ENCODE results near the gene XKR8. TPM values are rescaled to one million over a fixed set of nuclear protein-coding genes. Genes with fewer than 3 reads are reported as not detected.

XKR8 gene
- total and polyA plus RNA-seq, 3 experiments from 2014 or later = 7.3 to 23.3 (median 8.9) TPM

DNA sequence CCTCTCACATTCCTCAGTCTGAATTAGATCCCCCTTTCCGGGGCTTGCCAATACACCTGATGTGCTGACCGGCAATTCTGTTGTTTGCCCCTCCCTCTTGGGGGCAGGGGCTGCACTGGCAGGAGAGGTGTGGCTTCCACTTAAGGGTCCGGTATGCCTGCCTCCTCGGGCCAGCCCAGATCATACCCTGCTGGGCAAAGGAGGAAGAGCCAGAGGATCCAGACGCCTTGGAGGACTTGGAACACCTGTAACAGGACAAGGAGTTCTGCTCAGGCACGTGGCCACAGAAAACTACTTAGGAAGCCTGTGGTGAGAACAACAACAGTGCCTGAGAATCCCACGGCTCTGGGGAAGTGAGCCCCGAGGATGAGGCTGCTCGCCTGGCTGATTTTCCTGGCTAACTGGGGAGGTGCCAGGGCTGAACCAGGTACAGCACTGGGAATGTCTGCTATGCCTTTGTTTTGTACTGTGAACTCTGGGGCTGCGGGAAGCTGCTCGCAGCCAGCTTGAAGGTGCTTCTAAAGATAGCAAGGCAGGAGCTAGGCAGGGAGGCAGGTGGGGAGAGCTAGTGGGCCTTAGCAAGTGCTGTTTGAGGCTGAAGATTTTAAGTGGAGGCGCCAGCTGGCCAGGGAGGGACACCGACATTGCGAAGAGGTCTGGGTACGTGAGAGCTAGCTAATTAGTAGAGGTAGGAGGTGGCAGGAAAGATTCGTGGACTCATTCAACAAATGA is 24.8 kb upstream of the XKR8 start, which contains the start of gene SMPDL3B:
Gene SMPDL3B (plus strand): TSS at position 183 of the 732 bp plus-strand sequence. CDS start 184 bp downstream, at position 367.
- Histone ChIP-seq H3K27ac (ENCODE audit: low read depth, low read length) (no peak within 1 kb of the TSS), H3K36me3 (ENCODE audit: insufficient read depth, low read length) (no peaks in the 10 kb centered on the region), H3K9me3 (ENCODE audit: low read length) (no peaks in the 10 kb centered on the region), H3K4me3 (ENCODE audit: low read length) (no peak within 1 kb of the TSS), H3K4me1 (ENCODE audit: insufficient read depth, low read length) (peaks cover 5% of the 10 kb centered on the region), H3K27me3 (ENCODE audit: insufficient read depth, low read length, poor library complexity, severe bottlenecking) (no peaks in the 10 kb centered on the region)
- H3K27me3 Mint-ChIP-seq = peaks cover 10 to 12% of the 10 kb centered on the region in 2 donors
- no peaks in the 10 kb centered on the region for H3K36me3 Mint-ChIP-seq
- peak within 1 kb of the TSS in 2 of 7 donors; percentile 26 to 43 for H3K4me3 Mint-ChIP-seq
- CTCF ChIA-PET = interaction anchor here (0.9 kb wide), 1 partner anchor 9 kb away, joined by 3 read pairs; no protein-coding TSS in a partner anchor
- DNase-seq = no peak
- H3K27ac Mint-ChIP-seq = peak within 1 kb of the TSS in 2 of 8 donors; percentile 9 to 74
- no peaks in the 10 kb centered on the region for H3K9me3 Mint-ChIP-seq
- POLR2A ChIA-PET = interaction anchor here (0.6 kb wide), 1 partner anchor 49 kb away, joined by 6 read pairs; no protein-coding TSS in a partner anchor
- peaks cover 6 to 25% (median 8%) of the 10 kb centered on the region in 3 donors for H3K4me1 Mint-ChIP-seq

- no peaks in the 10 kb centered on the region for H3K36me3 Mint-ChIP-seq
- Histone ChIP-seq H3K27me3 (ENCODE audit: insufficient read depth, low read length, poor library complexity, severe bottlenecking) (no peaks in the 10 kb centered on the region), H3K9me3 (ENCODE audit: low read length) (no peaks in the 10 kb centered on the region), H3K4me3 (ENCODE audit: low read length) (no peak overlapping the region), H3K36me3 (ENCODE audit: insufficient read depth, low read length) (no peaks in the 10 kb centered on the region), H3K4me1 (ENCODE audit: insufficient read depth, low read length) (peaks cover 9% of the 10 kb centered on the region), H3K27ac (ENCODE audit: low read depth, low read length) (no peak overlapping the region)
- CTCF ChIA-PET = no interaction called here
- H3K4me1 Mint-ChIP-seq = peaks cover 14 to 31% (median 15%) of the 10 kb centered on the region in 3 donors
- H3K4me3 Mint-ChIP-seq = no peak overlapping the region
- H3K27me3 Mint-ChIP-seq = peaks cover 10 to 12% of the 10 kb centered on the region in 2 donors
- H3K9me3 Mint-ChIP-seq = no peaks in the 10 kb centered on the region
- POLR2A ChIA-PET = interaction anchor here (0.6 kb wide), 1 partner anchor 49 kb away, joined by 6 read pairs; no protein-coding TSS in a partner anchor
- no peak for DNase-seq
- H3K27ac Mint-ChIP-seq = peak overlapping the region in 1 of 8 donors; percentile 74
Observed at GRCh38 chr1:27935721-27936120, 24.1 kb upstream of the XKR8 start.

- Mint-ChIP-seq H3K9me3 (no peaks in the 10 kb centered on the region), H3K27ac (no peak overlapping the region), H3K36me3 (no peaks in the 10 kb centered on the region), H3K4me1 (peaks cover 15 to 31% (median 19%) of the 10 kb centered on the region in 3 donors), H3K4me3 (no peak overlapping the region), H3K27me3 (peaks cover 10 to 12% of the 10 kb centered on the region in 2 donors)
- DNase-seq = no peak
- Histone ChIP-seq H3K4me1 (ENCODE audit: insufficient read depth, low read length) (peaks cover 13% of the 10 kb centered on the region), H3K27ac (ENCODE audit: low read depth, low read length) (no peak overlapping the region), H3K36me3 (ENCODE audit: insufficient read depth, low read length) (no peaks in the 10 kb centered on the region), H3K4me3 (ENCODE audit: low read length) (no peak overlapping the region), H3K9me3 (ENCODE audit: low read length) (no peaks in the 10 kb centered on the region), H3K27me3 (ENCODE audit: insufficient read depth, low read length, poor library complexity, severe bottlenecking) (no peaks in the 10 kb centered on the region)
- ChIA-PET POLR2A (no interaction called here), CTCF (no interaction called here)
Observed at GRCh38 chr1:27936370-27936769, 23.4 kb upstream of the XKR8 start.

DNA sequence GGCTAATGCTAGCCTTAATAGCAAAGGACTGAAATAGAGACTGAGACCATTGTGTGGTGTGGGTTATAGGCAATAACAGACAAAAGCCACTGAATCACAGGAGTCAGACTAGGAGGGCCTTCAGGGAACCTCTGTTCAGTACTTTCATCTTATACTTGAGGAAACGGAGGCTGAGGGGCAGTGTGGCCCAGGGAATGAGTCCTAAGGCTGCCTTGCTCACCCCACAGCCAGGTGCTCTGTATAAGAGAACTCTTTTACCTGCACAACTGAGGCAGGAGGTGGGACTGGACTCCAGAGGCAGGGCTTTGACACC is 22.3 kb upstream of the XKR8 start:
- CTCF ChIA-PET = no interaction called here

GRCh38 chr1:27938488-27938887 is 21.3 kb upstream of the XKR8 start:
- Histone ChIP-seq H3K4me1 (ENCODE audit: insufficient read depth, low read length) (peaks cover 22% of the 10 kb centered on the region), H3K36me3 (ENCODE audit: insufficient read depth, low read length) (no peaks in the 10 kb centered on the region), H3K27ac (ENCODE audit: low read depth, low read length) (no peak overlapping the region), H3K4me3 (ENCODE audit: low read length) (no peak overlapping the region), H3K9me3 (ENCODE audit: low read length) (no peaks in the 10 kb centered on the region), H3K27me3 (ENCODE audit: insufficient read depth, low read length, poor library complexity, severe bottlenecking) (no peaks in the 10 kb centered on the region)
- ChIA-PET CTCF (interaction anchor here (1.2 kb wide), 1 partner anchor 81 kb away, joined by 4 read pairs; no protein-coding TSS in a partner anchor), POLR2A (no interaction called here)
- Mint-ChIP-seq H3K27ac (peak overlapping the region in 1 of 8 donors; percentile 70), H3K9me3 (no peaks in the 10 kb centered on the region), H3K4me3 (peak overlapping the region in 1 of 7 donors; percentile 16), H3K27me3 (peaks cover 0 to 8% of the 10 kb centered on the region in 2 donors), H3K4me1 (peaks cover 23 to 43% (median 28%) of the 10 kb centered on the region in 3 donors), H3K36me3 (no peaks in the 10 kb centered on the region)
- DNase-seq = no peak

More for the DNA sequence above, 22.3 kb upstream of the XKR8 start:
- Histone ChIP-seq H3K36me3 (ENCODE audit: insufficient read depth, low read length) (no peaks in the 10 kb centered on the region), H3K27ac (ENCODE audit: low read depth, low read length) (no peak overlapping the region), H3K4me1 (ENCODE audit: insufficient read depth, low read length) (peaks cover 13% of the 10 kb centered on the region), H3K9me3 (ENCODE audit: low read length) (no peaks in the 10 kb centered on the region), H3K27me3 (ENCODE audit: insufficient read depth, low read length, poor library complexity, severe bottlenecking) (no peaks in the 10 kb centered on the region), H3K4me3 (ENCODE audit: low read length) (no peak overlapping the region)
- Mint-ChIP-seq H3K9me3 (no peaks in the 10 kb centered on the region), H3K27ac (no peak overlapping the region), H3K4me3 (no peak overlapping the region), H3K27me3 (peaks cover 3 to 10% of the 10 kb centered on the region in 2 donors), H3K4me1 (peaks cover 15 to 34% (median 20%) of the 10 kb centered on the region in 3 donors), H3K36me3 (no peaks in the 10 kb centered on the region)
- no peak for DNase-seq
- POLR2A ChIA-PET = no interaction called here

DNA sequence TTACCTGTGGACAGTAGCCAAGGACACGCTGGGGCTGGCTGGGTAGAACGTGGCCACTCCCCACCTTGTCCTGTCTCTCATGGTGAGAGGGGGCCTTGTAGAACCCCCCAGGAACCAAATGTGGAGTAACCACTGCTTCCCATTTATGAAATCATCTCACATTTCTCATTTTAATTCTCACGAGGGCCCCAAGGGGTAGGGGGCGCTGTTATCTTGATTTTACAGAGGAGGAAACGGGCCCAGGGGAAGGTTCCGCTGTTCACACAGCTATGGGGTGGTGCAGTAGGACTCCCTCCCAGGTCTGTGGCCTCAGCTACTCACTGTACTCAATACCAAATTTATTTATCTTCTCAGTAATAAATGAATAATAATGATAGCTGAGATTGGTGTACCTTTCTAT is 19.5 kb upstream of the XKR8 start:
- H3K4me3 ChIP-seq (ENCODE audit: low read length) = no peak overlapping the region
- no peaks in the 10 kb centered on the region for H3K27me3 ChIP-seq (ENCODE audit: insufficient read depth, low read length, poor library complexity, severe bottlenecking)
- DNase-seq = peak; percentile 51 to 79 (median 58)
- no peaks in the 10 kb centered on the region for H3K9me3 Mint-ChIP-seq
- H3K27ac ChIP-seq (ENCODE audit: low read depth, low read length) = no peak overlapping the region
- H3K4me1 Mint-ChIP-seq = peaks cover 26 to 43% (median 31%) of the 10 kb centered on the region in 3 donors
- H3K36me3 Mint-ChIP-seq = no peaks in the 10 kb centered on the region
- POLR2A ChIA-PET = interaction anchor here (0.6 kb wide), 1 partner anchor 24 kb away, joined by 5 read pairs; no protein-coding TSS in a partner anchor
- H3K36me3 ChIP-seq (ENCODE audit: insufficient read depth, low read length) = no peaks in the 10 kb centered on the region
- peak overlapping the region; percentile 24 to 87 (median 70) for H3K27ac Mint-ChIP-seq
- H3K27me3 Mint-ChIP-seq = peaks cover 0 to 5% of the 10 kb centered on the region in 2 donors
- no peaks in the 10 kb centered on the region for H3K9me3 ChIP-seq (ENCODE audit: low read length)
- CTCF ChIA-PET = interaction anchor here (0.7 to 2.5 kb wide), 16 partner anchors 10 to 149 kb away, joined by 3 to 19 read pairs (median 4); partner anchors contain the start of gene EYA3
- peaks cover 33% of the 10 kb centered on the region for H3K4me1 ChIP-seq (ENCODE audit: insufficient read depth, low read length)
- H3K4me3 Mint-ChIP-seq = no peak overlapping the region

DNA sequence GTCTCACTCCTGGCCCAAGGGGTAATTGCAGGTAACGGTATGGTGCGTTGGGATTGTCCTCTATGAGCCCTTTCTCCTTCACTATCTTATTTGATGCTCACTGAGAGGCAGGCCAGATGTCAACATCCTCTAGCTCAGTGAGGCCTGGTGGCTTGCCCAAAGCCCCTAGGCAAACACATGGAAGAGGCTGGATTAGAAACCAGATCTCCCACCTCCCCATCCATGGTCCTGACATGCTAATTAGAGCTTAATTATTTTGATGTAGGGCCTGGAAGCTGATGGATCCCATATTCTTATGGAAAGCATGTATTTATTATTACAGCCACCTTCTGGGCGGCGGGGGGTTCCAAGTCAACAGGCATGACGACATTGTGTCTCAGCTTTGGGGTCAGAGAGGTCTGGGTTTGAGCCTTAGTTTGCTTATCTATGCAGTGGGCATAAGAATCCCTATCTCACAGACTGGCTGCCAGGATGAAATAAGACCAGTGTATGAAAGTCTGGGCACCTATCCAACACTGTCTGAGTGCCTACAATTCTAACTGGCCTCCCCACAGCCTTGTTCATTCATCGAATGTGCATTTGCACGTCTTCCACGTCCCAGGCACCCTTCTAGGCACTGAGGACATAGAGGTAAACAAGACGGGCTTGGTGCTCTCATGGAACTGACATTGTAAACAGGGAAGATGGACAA is 18.8 kb upstream of the XKR8 start:
- no peaks in the 10 kb centered on the region for H3K9me3 Mint-ChIP-seq
- DNase-seq = no peak
- H3K27ac Mint-ChIP-seq = peak overlapping the region in 6 of 8 donors; percentile 24 to 91 (median 84)
- no peaks in the 10 kb centered on the region for H3K36me3 Mint-ChIP-seq
- H3K36me3 ChIP-seq (ENCODE audit: insufficient read depth, low read length) = no peaks in the 10 kb centered on the region
- no peak overlapping the region for H3K27ac ChIP-seq (ENCODE audit: low read depth, low read length)
- H3K9me3 ChIP-seq (ENCODE audit: low read length) = no peaks in the 10 kb centered on the region
- H3K4me1 ChIP-seq (ENCODE audit: insufficient read depth, low read length) = peaks cover 32% of the 10 kb centered on the region
- ChIA-PET CTCF (interaction anchor here (0.7 to 2.5 kb wide), 15 partner anchors 11 to 148 kb away, joined by 3 to 19 read pairs (median 4); partner anchors contain the start of gene EYA3), POLR2A (interaction anchor here (0.6 kb wide), 1 partner anchor 23 kb away, joined by 5 read pairs; no protein-coding TSS in a partner anchor)
- no peaks in the 10 kb centered on the region for H3K27me3 ChIP-seq (ENCODE audit: insufficient read depth, low read length, poor library complexity, severe bottlenecking)
- H3K4me3 ChIP-seq (ENCODE audit: low read length) = no peak overlapping the region
- H3K4me3 Mint-ChIP-seq = no peak overlapping the region
- H3K4me1 Mint-ChIP-seq = peaks cover 26 to 40% (median 29%) of the 10 kb centered on the region in 3 donors
- H3K27me3 Mint-ChIP-seq = peaks cover 0 to under 1% of the 10 kb centered on the region in 2 donors

Measured in CD8-positive, alpha-beta memory T cell (primary cell).